IPS DF 6.9 (cell line): ENCODE data around the gene MRPL44.
A peak's percentile ranks its signal among the peaks of the same experiment; 100 is the strongest.
"Not testable (repeated sequence)": the region's sequence is repeated elsewhere in the genome, so short reads cannot be mapped to it uniquely, and the experiment has no call there.

Experiments used
- DNase-seq: peaks from one replicate; pipeline ENCODE4 v3.0.0-alpha.2; 2013; ENCODE audit warnings: low read depth, low spot score
- H3K27ac ChIP-seq: one replicate; pipeline ENCODE4 v1.5.1; 2013; ENCODE audit warnings: low read length, control low read depth
- H3K27me3 ChIP-seq: 2 replicates; pipeline ENCODE4 v1.6.1; 2013; ENCODE audit warnings: mild to moderate bottlenecking, low read length; ENCODE audit not compliant: control insufficient read depth, insufficient read depth
- H3K36me3 ChIP-seq: 2 replicates; pipeline ENCODE4 v1.6.1; 2013; ENCODE audit warnings: low read length; ENCODE audit not compliant: control insufficient read depth, insufficient read depth
- H3K4me1 ChIP-seq: 2 replicates; pipeline ENCODE4 v1.6.1; 2013; ENCODE audit warnings: low read length; ENCODE audit not compliant: control insufficient read depth, insufficient read depth
- H3K4me3 ChIP-seq: 2 replicates; pipeline ENCODE4 v1.5.1; 2013; ENCODE audit warnings: mild to moderate bottlenecking, low read length
- H3K9me3 ChIP-seq: 2 replicates; pipeline ENCODE4 v1.6.1; 2013; ENCODE audit warnings: low read length, inconsistent platforms; ENCODE audit not compliant: control insufficient read depth, insufficient read depth
- WGBS: extraction: QIAGEN DNeasy Blood & Tissue Kit; methylation state at CpG from one replicate; pipeline ENCODE4 v1.1.7; 2013; ENCODE audit warnings: mixed read lengths, missing lambda C conversion rate; ENCODE audit not compliant: insufficient read length, insufficient coverage; 5-methylcytosine and 5-hydroxymethylcytosine counted together

MRPL44 gene

DNA sequence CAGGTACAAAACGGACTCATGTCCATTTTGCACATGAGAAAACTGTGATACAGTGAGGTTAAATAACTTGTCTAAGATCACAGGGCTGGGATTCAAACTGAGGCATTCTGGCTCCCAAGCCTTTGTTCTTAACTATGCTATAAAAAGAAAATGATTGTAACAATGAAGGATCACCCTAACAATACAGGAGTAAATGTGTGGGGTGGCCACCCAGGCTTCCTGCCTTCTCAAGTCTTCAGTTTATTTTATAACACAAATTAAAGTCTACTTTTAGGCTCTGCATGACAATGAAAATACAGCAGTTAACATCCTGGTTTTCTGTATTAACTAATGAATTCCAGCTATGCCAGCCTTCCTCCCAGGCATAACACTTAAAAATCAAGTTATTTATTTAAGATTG lies 19.7 kb upstream of the MRPL44 start:
- no peaks in the 10 kb centered on the region for H3K27me3 ChIP-seq
- no peaks in the 10 kb centered on the region for H3K9me3 ChIP-seq
- no CpG with 5 or more reads among the region's 1 CpG for WGBS
- peaks cover 6% of the 10 kb centered on the region for H3K4me1 ChIP-seq
- DNase-seq: no peak
- no peaks in the 10 kb centered on the region for H3K36me3 ChIP-seq
- no peak overlapping the region for H3K4me3 ChIP-seq
- no peak overlapping the region for H3K27ac ChIP-seq

- H3K4me3 ChIP-seq, H3K4me1 ChIP-seq, H3K9me3 ChIP-seq, H3K27me3 ChIP-seq, DNase-seq, H3K36me3 ChIP-seq, H3K27ac ChIP-seq: not testable (repeated sequence)
- WGBS: no CpG with 5 or more reads among the region's 2 CpGs
Observed at GRCh38 chr2:223939438-223939837, 17.8 kb upstream of the MRPL44 start.

DNA sequence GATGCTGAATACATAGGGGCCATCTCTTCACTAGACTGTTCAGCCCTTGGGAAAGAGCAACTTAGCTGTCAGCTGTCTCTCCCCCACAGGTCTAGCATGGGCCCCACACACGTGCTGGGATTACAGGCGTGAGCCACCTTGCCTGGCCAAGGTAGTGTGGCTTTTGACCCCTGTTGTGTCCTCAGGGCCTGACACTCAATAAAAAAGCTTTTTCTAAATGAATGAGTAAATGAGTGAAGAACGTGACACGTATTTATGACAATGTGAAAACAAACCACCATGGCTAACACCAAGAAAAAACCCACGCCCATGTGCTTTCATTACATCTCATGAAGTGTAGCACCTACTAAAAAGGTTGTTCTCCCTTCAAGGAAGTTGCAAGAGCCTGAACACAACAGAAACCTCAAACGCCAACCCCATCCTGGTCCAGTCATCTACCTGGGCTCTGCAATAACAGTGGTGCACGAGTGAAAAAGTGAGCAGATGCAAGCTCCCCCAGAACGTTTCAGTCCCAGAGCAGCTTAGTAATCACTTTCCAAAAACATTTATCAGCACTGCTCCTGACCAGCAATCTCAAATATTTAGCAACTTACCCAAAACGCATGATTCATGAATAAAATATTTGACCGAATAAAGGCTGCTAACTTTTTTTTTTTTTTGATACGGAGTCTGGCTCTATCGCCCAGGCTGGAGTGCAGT lies 15.5 kb upstream of the MRPL44 start:
- Histone ChIP-seq H3K4me1 (peaks cover 4% of the 10 kb centered on the region), H3K36me3 (no peaks in the 10 kb centered on the region), H3K27me3 (no peaks in the 10 kb centered on the region), H3K4me3 (no peak overlapping the region), H3K27ac (no peak overlapping the region), H3K9me3 (no peaks in the 10 kb centered on the region)
- no peak for DNase-seq
- WGBS: no CpG with 5 or more reads among the region's 12 CpGs

GRCh38 chr2:223943135-223943534 lies 14.1 kb upstream of the MRPL44 start:
- no peaks in the 10 kb centered on the region for H3K27me3 ChIP-seq
- no peak overlapping the region for H3K4me3 ChIP-seq
- H3K4me1 ChIP-seq: peaks cover 6% of the 10 kb centered on the region
- no peaks in the 10 kb centered on the region for H3K9me3 ChIP-seq
- no peak overlapping the region for H3K27ac ChIP-seq
- DNase-seq: no peak
- WGBS: no CpG with 5 or more reads among the region's 1 CpG
- no peaks in the 10 kb centered on the region for H3K36me3 ChIP-seq

- Histone ChIP-seq H3K27ac (no peak overlapping the region), H3K9me3 (no peaks in the 10 kb centered on the region), H3K4me3 (no peak overlapping the region; the same call in 1 of the 2 replicates), H3K4me1 (peaks cover 6% of the 10 kb centered on the region), H3K27me3 (no peaks in the 10 kb centered on the region), H3K36me3 (no peaks in the 10 kb centered on the region)
- WGBS: no CpG with 5 or more reads among the region's 7 CpGs
- DNase-seq: no peak
Observed at GRCh38 chr2:223943561-223944008, 13.7 kb upstream of the MRPL44 start.

- H3K4me1 ChIP-seq: peaks cover 4% of the 10 kb centered on the region; the same call in 1 of the 2 replicates
- DNase-seq: no peak
Observed at GRCh38 chr2:223944166-223944702, 13.0 kb upstream of the MRPL44 start.

GRCh38 chr2:223944703-223945531 lies 12.3 kb upstream of the MRPL44 start, which contains the start of gene WDFY1:
WDFY1 (minus strand) TSS chr2:223945335; CDS start chr2:223945284, 51 bp downstream.
- Histone ChIP-seq H3K9me3 (no peaks in the 10 kb centered on the region), H3K27me3 (no peaks in the 10 kb centered on the region), H3K4me3 (peak within 1 kb of the TSS; percentile 79), H3K4me1 (peaks cover 4% of the 10 kb centered on the region; the same call in 1 of the 2 replicates), H3K27ac (no peak within 1 kb of the TSS), H3K36me3 (no peaks in the 10 kb centered on the region)
- no CpG with 5 or more reads among the region's 87 CpGs for WGBS
- DNase-seq: peak; percentile 54

More at GRCh38 chr2:223944166-223944702, 13.0 kb upstream of the MRPL44 start:
- Histone ChIP-seq H3K36me3 (no peaks in the 10 kb centered on the region), H3K27me3 (no peaks in the 10 kb centered on the region), H3K9me3 (no peaks in the 10 kb centered on the region), H3K4me3 (peak overlapping the region; percentile 79; the same call in 1 of the 2 replicates), H3K27ac (no peak overlapping the region)
- no CpG with 5 or more reads among the region's 46 CpGs for WGBS

DNA sequence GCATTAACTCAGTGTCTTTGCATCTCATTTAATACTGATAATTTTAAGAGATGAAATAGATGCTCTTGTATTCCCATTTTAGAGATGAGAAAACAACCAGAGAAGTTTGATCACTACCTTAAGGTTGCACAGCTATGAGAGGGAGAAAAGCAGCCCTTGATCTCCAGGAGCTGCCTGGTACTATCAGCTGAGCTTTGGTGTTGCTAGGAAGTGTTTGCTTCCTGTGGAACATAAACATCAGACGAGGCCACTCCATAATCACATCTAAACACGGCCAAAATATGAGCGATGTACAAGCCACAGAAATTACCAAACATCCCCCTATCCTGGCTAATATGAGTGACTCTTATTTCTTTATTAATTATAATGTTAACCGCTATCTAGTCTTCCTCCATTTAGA lies 11.5 kb upstream of the MRPL44 start:
- Histone ChIP-seq H3K27me3 (no peaks in the 10 kb centered on the region), H3K36me3 (no peaks in the 10 kb centered on the region), H3K4me3 (no peak overlapping the region), H3K4me1 (peaks cover 4% of the 10 kb centered on the region; the same call in 1 of the 2 replicates), H3K27ac (no peak overlapping the region), H3K9me3 (no peaks in the 10 kb centered on the region)
- WGBS: no CpG with 5 or more reads among the region's 4 CpGs
- DNase-seq: no peak

DNA sequence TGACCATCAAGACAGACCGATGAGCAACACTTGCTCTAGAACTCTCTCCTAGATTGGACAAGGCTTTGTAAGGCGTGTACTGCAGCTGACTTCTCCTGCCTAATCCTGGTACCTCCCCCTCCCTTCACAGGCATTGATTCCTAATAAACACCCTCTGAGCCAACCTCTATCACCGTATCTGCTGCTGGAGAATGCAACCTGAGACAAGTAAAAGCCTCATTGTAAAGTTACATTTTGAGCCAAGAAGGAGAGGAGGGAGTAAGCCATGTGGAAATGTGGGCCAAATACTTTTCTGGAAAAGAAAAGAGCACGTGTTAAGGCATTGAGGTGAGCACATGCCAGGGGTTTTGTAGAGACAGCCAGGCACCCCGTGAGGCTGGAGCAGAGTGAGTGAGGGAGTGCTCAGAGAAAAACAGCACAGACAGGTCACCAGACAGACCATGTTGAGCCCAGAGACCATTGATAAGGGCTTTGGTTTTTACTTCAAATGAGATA lies 9.5 kb upstream of the MRPL44 start:
- no peak overlapping the region for H3K4me3 ChIP-seq
- H3K4me1 ChIP-seq: peaks cover 6% of the 10 kb centered on the region; the same call in 1 of the 2 replicates
- no peak overlapping the region for H3K27ac ChIP-seq
- H3K9me3 ChIP-seq: no peaks in the 10 kb centered on the region
- no CpG with 5 or more reads among the region's 5 CpGs for WGBS
- H3K36me3 ChIP-seq: no peaks in the 10 kb centered on the region
- H3K27me3 ChIP-seq: no peaks in the 10 kb centered on the region
- DNase-seq: no peak

- Histone ChIP-seq H3K27ac (no peak overlapping the region), H3K27me3 (no peaks in the 10 kb centered on the region), H3K4me3 (no peak overlapping the region), H3K36me3 (no peaks in the 10 kb centered on the region), H3K9me3 (no peaks in the 10 kb centered on the region), H3K4me1 (peaks cover 4% of the 10 kb centered on the region; the same call in 1 of the 2 replicates)
- no CpG with 5 or more reads among the region's 3 CpGs for WGBS
- no peak for DNase-seq
Observed at GRCh38 chr2:223949241-223949840, 7.9 kb upstream of the MRPL44 start.
